ENCODE results near the gene MAP1A.

DNA sequence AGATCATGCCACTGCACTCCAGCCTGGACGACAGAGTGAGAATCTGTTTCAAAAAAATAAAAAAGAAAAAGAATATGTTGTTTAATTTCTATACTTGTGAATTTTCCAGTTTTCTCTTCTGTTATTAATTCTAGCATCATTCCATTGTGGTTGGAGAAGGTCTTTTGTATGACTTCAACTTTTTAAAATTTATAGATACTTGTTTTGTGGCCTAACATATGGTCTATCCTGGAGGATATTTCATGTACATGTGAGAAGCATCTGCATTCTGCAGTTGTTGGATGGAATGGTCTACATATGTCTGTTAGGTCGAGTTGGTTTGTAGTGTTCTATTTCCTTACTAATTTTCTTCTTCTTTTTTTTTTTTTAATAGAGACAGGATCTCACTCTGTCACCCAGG, 35.6 kb downstream of the MAP1A start:
- TF ChIP-seq, protein P1, sequence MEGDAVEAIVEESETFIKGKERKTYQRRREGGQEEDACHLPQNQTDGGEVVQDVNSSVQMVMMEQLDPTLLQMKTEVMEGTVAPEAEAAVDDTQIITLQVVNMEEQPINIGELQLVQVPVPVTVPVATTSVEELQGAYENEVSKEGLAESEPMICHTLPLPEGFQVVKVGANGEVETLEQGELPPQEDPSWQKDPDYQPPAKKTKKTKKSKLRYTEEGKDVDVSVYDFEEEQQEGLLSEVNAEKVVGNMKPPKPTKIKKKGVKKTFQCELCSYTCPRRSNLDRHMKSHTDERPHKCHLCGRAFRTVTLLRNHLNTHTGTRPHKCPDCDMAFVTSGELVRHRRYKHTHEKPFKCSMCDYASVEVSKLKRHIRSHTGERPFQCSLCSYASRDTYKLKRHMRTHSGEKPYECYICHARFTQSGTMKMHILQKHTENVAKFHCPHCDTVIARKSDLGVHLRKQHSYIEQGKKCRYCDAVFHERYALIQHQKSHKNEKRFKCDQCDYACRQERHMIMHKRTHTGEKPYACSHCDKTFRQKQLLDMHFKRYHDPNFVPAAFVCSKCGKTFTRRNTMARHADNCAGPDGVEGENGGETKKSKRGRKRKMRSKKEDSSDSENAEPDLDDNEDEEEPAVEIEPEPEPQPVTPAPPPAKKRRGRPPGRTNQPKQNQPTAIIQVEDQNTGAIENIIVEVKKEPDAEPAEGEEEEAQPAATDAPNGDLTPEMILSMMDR (IDR thresholded peaks at IDR 0.05) = no peak
- no peak for TF ChIP-seq POLR2AphosphoS5 (IDR thresholded peaks at IDR 0.05)

Data from gastroesophageal sphincter (tissue), 3 donors.